ELR (cell line): ENCODE data around the gene COBL.
A peak's percentile ranks its signal among the peaks of the same experiment; 100 is the strongest.

ENCODE experiments used
- DNase-seq: peaks from one replicate; pipeline ENCODE4 v3.0.0-alpha.2; 2015; ENCODE audit warnings: low read depth

COBL gene

GRCh38 chr7:51019891-51020870, 296.4 kb downstream of the COBL start:
- peak; percentile 21 for DNase-seq

GRCh38 chr7:51019191-51019844, 297.3 kb downstream of the COBL start:
- peak; percentile 53 for DNase-seq

GRCh38 chr7:51017576-51018535, 298.8 kb downstream of the COBL start:
- DNase-seq = no peak

- no peak for DNase-seq
These were observed 300.1 kb downstream of the COBL start for GRCh38 chr7:51016546-51016945.

GRCh38 chr7:51015581-51015980, 301.0 kb downstream of the COBL start:
- no peak for DNase-seq

- no peak for DNase-seq
These were observed 301.8 kb downstream of the COBL start for GRCh38 chr7:51014811-51015210.

- no peak for DNase-seq
These were observed 302.6 kb downstream of the COBL start for GRCh38 chr7:51013861-51014511.

GRCh38 chr7:51013218-51013786, 303.3 kb downstream of the COBL start:
- DNase-seq = no peak

- no peak for DNase-seq
These were observed 303.9 kb downstream of the COBL start for GRCh38 chr7:51012569-51013217.

- no peak for DNase-seq
These were observed 304.8 kb downstream of the COBL start for GRCh38 chr7:51011710-51012350.

GRCh38 chr7:51010534-51010933, 306.1 kb downstream of the COBL start:
- no peak for DNase-seq

GRCh38 chr7:51009716-51010496, 306.7 kb downstream of the COBL start:
- peak; percentile 32 for DNase-seq

GRCh38 chr7:51007551-51008505, 308.8 kb downstream of the COBL start:
- DNase-seq = no peak

GRCh38 chr7:51006483-51007235, 309.9 kb downstream of the COBL start:
- DNase-seq = no peak

GRCh38 chr7:51005074-51005473, 311.5 kb downstream of the COBL start:
- DNase-seq = no peak

- DNase-seq = no peak
These were observed 315.7 kb downstream of the COBL start for GRCh38 chr7:51000956-51001355.

- DNase-seq = no peak
These were observed 321.8 kb downstream of the COBL start for GRCh38 chr7:50994753-50995319.
